Right lung (tissue), 5 donors: Measurements from ENCODE around the gene PPP5C. TPM values are rescaled to one million over a fixed set of nuclear protein-coding genes. Genes with fewer than 3 reads are reported as not detected.
"Not testable (repeated sequence)": the region's sequence is repeated elsewhere in the genome, so short reads cannot be mapped to it uniquely, and the experiment has no call there.

Experiments used
- DNase-seq, 2 donors: peaks; one replicate each; pipeline ENCODE4 v3.0.0-alpha.2; 2013
- polyA plus RNA-seq, 5 donors: library from polyadenylated mRNA; unstranded; fragments of 120-200 nt; gene quantifications; one replicate each; pipeline versions ENCODE4 v1.2.1 to v1.2.3, GENCODE V29; 2013; ENCODE audit warnings: inconsistent platforms in 1 of 5, low replicate concordance in 1 of 5; ENCODE audit not compliant: insufficient read length in 5 of 5, insufficient read depth in 1 of 5

The PPP5C gene
- polyA plus RNA-seq, 5 donors: 95.7 to 107 (median 104) TPM

DNA sequence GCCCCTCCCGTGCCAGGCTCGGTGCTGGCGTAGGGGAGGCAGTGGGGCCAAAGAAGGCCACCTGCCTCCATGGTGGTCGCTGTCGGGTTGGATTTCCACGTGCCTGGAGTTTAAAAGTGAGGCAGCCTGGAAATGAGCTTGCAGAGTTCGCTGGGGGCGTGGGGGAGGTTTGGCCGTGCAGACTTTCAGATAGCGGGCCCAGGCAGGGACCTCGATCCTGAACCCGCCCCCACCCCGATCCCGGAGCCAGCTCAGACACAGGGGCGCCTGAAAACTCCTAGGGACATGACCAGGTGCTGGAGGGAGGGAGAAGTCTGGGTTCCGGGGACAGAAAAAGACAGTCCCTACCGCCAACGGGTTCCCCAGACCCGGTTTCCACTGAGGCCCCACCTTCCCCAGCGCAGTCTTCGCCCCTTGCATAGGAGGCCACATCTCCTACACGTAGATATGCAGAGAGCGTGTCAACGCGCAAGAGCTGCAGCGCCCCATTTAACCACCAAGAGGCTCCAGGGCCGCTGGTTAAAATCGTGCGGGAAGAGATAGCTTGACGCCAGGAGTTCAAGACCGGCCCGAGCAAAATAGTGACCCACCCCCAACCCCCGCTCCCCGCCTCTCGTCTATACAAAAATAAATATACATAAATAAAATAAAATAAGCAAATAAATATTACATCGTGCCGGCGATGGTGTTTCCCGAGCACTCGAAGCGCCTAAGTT, 58.0 kb downstream of the PPP5C start:
- DNase-seq: peak in 1 of 2 donors; percentile 64

- DNase-seq: no peak
Observed at GRCh38 chr19:46406976-46407375, 60.1 kb downstream of the PPP5C start.

GRCh38 chr19:46407856-46408663, 61.2 kb downstream of the PPP5C start:
- no peak for DNase-seq

DNA sequence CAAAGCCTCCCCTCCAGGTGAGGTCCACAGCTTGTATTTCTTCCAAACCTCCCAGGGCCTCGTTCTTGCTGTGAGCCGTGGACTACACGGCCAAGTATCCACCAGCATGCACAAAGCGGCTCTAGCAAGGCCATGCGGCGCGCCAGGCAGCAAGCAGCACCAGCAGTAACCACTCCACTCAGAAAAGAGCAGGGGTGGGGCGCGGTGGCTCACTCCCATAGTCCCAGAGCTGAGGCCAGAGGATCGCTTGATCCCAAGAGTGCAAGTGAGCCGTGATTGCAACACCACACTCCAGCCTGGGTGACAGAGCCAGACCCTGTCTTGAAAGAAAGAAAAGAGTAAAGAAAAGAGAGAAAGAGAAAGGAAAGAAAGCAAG, 61.8 kb downstream of the PPP5C start:
- DNase-seq: peak; percentile 80 to 81

- no peak for DNase-seq
Observed at GRCh38 chr19:46409191-46409590, 62.3 kb downstream of the PPP5C start.

DNA sequence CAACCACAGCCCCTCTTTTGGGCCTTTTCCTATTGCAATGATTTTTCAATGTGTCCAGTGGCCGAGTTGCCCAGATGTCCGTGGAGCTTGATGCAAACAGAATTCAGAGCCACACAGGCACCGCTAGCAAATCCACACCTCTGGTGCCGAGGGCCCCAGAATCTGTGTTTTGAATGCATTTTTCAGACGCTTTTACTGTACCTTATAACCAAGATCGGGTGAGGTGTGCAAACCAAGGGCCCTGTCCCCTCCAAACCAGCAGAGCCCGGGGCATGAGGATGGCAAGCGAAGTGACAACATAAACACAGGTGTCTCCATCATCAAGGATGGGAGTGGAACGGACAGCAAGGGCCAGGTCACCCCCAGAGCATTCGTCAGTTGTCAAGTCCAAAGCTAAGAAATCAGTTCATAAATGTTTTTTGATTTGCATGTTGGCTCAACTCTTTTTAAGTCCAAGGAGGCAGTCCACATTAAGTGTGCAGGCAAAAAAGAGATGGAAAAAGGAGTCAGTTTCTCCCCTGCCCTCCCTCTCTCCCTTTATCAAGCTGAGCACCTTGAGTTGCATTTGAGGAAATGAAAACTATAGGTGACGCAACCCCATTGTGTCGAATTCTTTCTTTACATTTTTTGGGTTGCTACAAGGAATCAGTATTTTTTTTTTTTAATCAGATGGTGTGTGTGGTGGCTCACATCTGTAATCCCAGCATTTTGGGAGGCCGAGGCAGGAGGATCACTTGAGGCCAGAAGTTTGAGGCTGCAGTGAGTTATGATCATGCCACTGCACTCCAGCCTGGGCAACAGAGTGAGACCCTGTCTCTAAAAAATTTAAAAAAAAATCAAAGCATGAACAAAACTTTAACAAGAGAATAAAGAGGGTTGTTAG, 63.6 kb downstream of the PPP5C start:
- DNase-seq: no peak

DNA sequence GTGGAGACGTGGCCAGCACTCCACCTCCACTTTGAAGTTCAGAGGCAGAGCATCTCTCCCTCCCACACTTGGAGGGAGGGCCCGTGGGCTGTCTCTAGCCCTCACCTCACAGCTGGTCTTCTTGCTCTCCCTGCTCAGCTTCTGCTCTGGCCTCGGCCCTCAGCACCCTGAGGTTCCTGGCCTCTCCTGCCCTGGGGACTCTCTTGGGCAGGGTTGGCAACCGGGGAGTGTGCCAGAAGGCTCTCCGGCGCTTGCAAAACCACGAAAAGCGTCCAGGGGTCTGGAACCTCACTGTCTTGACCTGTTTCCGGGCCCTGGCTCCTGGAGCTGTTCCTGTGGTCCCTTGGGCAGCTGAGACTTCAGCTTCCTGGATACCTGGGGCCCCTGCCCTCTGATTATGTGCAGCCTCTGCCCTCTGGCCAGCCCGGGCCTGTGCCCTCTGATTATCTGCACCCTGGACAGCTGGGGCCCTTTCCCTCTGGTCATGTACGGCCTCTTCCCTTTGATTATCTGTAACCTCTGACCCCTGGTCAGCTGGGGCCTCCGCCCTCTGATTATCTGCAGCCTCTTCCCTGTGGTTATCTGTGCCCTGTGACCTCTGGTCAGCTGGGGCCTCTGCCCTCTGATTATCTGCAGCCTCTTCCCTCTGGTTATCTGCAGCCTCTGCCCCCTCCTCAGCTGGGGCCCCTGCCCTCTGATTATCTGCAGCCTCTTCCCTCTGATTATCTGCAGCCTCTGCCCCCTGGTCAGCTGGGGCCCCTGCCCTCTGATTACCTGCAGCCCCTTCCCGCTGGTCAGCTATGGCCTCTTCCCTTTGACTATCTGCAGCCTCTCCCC, 64.4 kb downstream of the PPP5C start:
- DNase-seq: no peak

DNA sequence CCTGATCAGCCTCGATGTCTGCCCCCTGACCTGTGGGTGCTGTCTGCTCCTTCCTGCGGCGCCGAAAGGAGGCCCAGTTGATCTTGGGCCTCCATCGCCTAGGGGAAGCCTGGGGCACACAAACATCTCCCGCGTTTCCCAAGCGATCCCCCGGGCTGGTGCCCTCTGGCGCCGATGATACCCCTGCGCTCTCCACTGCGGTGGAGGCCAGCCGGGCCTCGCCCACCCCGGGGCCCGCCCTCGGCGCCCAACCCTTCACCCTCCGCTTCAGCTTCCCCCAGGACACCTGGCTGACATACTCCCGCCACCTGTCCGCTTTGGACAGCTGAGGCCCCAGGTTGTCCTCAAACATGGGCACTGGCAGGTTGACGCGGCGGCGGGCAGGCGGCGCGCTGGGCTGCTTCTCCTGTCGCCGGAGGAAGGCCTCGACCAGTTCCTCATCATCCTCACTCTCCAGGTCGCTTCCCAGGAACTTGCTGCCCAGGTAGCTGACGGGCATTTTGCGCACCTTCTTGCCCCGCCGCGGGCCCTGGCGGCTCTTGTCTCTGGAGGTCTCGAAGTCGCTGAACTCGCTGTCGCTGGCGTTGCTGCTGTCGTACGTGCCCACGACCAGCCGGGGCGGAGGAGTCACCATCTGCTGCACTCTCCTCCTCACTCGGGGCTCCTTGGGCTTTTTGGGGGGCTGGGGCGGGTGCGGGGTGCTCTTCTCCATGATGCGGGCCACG, 65.2 kb downstream of the PPP5C start:
- no peak for DNase-seq

GRCh38 chr19:46412650-46413261, 65.9 kb downstream of the PPP5C start:
- DNase-seq: no peak

- peak; percentile 97 for DNase-seq
Observed at GRCh38 chr19:46413262-46414031, 66.6 kb downstream of the PPP5C start, which contains the start of gene CCDC8. Gene CCDC8, minus strand, starts transcription at chr19:46413564. Its CDS starts 754 bp downstream, at chr19:46412810.

GRCh38 chr19:46414899-46415298, 68.0 kb downstream of the PPP5C start:
- not testable (repeated sequence) for DNase-seq

DNA sequence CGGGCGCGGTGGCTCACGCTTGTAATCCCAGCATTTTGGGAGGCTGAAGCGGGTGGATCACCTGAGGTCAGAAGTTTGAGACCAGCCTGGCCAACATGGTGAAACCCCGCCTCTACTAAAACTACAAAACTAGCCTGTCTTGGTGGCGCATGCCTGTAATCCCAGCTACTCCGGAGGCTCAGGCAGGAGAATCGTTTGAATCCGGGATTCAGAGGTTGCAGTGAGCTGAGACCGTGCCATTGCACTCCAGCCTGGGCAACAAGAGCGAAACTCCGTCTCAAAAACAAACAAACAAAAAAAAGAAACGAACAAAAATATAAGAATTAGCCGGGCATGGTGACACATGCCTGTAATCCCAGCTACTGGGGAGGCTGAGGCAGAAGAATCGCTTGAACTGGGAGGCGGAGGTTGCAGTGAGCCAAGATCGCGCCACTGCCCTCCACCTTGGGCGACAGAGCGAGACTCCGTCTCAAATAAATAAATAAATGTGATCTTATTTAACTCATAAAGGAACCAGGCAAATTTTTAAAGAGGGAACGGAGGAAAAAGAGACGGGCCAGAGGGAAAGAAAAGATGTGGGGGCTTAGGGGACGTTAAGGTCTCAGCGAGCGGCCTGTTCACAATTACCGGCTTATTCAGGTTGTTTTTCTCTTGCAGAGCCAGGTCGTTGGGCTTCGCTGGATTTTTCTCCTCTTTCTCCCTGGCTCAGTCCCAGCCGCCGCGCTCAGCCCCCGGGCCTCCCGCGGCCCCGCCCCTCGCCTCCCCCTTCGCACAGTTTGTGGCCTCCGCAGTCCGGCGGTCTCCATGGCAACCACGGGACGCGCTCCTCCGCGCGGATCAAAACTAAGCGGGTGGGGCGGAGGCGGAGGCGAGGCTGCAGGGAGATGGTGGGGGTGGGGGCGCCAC, 69.2 kb downstream of the PPP5C start:
- DNase-seq: peak; percentile 92 to 94

DNA sequence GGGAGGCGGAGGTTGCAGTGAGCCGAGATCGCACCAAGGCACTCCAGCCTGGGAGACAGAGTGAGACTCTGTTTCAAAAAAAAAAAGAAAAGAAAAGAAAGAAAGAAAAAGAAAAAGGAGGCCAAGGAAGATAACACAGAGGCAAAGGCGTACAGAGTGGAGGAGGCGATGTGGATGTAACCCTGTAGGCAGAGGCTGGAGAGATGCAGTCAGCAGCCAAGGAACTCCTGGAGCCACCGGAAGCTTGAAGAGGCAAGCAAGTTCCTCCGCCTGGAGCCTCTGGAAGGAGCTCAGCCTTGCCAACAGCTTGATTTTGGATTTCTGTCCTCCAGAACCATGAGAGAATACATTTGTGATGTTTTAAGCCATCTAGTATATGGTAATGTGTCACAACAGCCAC, 73.2 kb downstream of the PPP5C start:
- no peak for DNase-seq

GRCh38 chr19:46422344-46422743, 75.5 kb downstream of the PPP5C start:
- no peak for DNase-seq

- no peak for DNase-seq
Observed at GRCh38 chr19:46423188-46423587, 76.3 kb downstream of the PPP5C start.

DNA sequence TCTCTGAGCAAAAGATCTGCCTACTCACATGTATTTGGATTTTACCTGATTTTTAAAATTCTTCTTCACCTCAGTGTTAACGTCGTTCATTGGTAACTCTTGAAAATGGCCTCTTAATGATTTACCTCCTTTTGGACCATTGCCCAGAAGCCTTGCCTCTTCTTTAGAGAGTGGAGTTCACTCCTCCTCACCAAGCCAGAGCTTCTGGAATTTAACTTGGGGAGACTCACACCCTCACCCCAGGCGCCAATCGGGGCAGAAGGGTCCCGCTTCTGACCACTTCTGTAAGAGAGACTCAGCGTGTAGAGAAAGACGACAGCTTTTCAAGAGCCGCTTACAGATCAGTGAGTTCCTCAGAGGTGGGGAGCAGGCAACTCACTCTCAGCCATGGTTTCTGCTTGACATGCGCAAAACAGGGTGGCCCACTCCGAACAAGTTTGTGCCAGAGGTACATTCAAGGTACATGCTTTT, 79.2 kb downstream of the PPP5C start:
- peak in 1 of 2 donors; percentile 68 for DNase-seq

DNA sequence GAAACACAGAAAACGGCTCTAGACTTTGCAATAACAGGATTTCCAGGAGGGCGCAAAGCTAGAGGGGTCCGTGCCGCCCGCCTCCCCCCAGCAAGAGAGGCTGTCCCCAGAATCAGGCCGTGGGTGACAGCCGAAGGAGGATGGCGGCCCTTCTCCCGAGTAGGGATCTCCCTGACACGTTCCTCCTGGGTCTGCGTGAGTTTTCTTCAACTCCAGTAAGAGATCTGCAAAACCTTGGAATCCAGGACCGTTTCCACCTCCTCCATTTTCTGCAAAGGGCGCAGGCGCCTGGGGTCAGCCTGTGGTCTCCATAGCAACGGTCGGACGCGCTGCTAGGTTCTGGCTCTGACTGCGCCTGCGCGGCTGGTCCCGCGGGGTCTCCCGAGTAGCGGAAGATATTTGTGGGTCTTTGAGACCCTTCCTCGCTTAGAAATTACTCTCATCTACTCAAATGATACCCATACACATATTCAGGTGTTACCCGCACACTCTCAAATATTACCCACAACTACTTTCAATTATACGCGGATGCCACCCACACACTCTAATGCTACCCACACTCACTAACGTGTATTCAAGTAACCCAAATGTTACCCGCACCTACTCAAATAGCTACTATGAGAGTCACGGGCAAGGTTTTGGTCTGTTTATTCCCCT, 79.7 kb downstream of the PPP5C start:
- peak; percentile 79 to 89 for DNase-seq
